IMR-90 (cell line): ENCODE measurements around the gene C15orf39. TPM values are rescaled to one million over a fixed set of nuclear protein-coding genes. Genes with fewer than 3 reads are reported as not detected.

Source experiments
- ATAC-seq: fragments of 200-7000 bp; cut with Tn5 transposase; 2 replicates; pipeline ENCODE4 v1.9.1; 2020; ENCODE audit warnings: low read depth, mild to moderate bottlenecking, moderate library complexity
- BruUV-seq: library from RNA; stranded (reverse); fragments of 400-500 nt; replicated peaks from 2 replicates; lab custom pipeline; 2021; lab: Mats Ljungman, UMichigan
- CTCF ChIA-PET: fragments of 300-600 bp; formaldehyde crosslinking; extraction: SDS; loops from one replicate; lab custom pipeline; 2021; ENCODE audit warnings: antibody characterized with exemption; lab: Yijun Ruan, JAX
- POLR2A ChIA-PET: fragments of 300-600 bp; sonication (Branson Sonifier 250); formaldehyde crosslinking; loops from one replicate; lab custom pipeline; 2022; ENCODE audit warnings: antibody characterized with exemption; ENCODE audit not compliant: unreplicated experiment; lab: Charles Lee
- DNase-seq: peaks from one replicate; pipeline ENCODE4 v3.0.0; 2013
- H2AFZ ChIP-seq: replicated peaks from 2 replicates; pipeline ENCODE3; 2013; ENCODE audit warnings: low read length, mild to moderate bottlenecking; ENCODE audit not compliant: poor library complexity
- H2AK5ac ChIP-seq: 2 replicates; pipeline ENCODE4 v1.6.1; 2013; ENCODE audit warnings: low read depth, low read length, inconsistent platforms
- H2AK9ac ChIP-seq: replicated peaks from 2 replicates; pipeline ENCODE3; 2013; ENCODE audit warnings: mild to moderate bottlenecking, low read depth, low read length, moderate library complexity; ENCODE audit not compliant: poor library complexity
- H2BK120ac ChIP-seq: 2 replicates; pipeline ENCODE4 v1.6.1; 2013; ENCODE audit warnings: low read depth, low read length, inconsistent platforms
- H2BK15ac ChIP-seq: 3 replicates; pipeline ENCODE4 v1.6.1; 2013; ENCODE audit warnings: low read depth, low read length, inconsistent platforms
- H2BK20ac ChIP-seq: 2 replicates; pipeline ENCODE4 v1.6.1; 2013; ENCODE audit warnings: low read depth, mild to moderate bottlenecking, inconsistent platforms, low read length, moderate library complexity
- H2BK5ac ChIP-seq: 2 replicates; pipeline ENCODE4 v1.6.1; 2013; ENCODE audit warnings: mild to moderate bottlenecking, low read depth, low read length, inconsistent platforms; ENCODE audit not compliant: poor library complexity, severe bottlenecking
- H3K14ac ChIP-seq: replicated peaks from 2 replicates; pipeline ENCODE4 v1.6.1; 2013; ENCODE audit warnings: low read depth, low read length, inconsistent platforms
- H3K18ac ChIP-seq: 2 replicates; pipeline ENCODE4 v1.6.1; 2013; ENCODE audit warnings: low read depth, low read length, control low read depth
- H3K23ac ChIP-seq: 2 replicates; pipeline ENCODE4 v1.6.1; 2013; ENCODE audit warnings: low read depth, low read length, inconsistent platforms
- H3K27ac ChIP-seq: 2 replicates; pipeline ENCODE4 v1.5.1; 2013; ENCODE audit warnings: mild to moderate bottlenecking, control low read depth, low read length; ENCODE audit not compliant: insufficient read depth
- H3K27me3 ChIP-seq: 2 replicates; pipeline ENCODE4 v1.6.1; 2013; ENCODE audit warnings: low read length; ENCODE audit not compliant: control insufficient read depth, insufficient read depth
- H3K36me3 ChIP-seq: 2 replicates; pipeline ENCODE4 v1.6.1; 2013; ENCODE audit warnings: low read length, mixed read lengths; ENCODE audit not compliant: control insufficient read depth, insufficient read depth
- H3K4ac ChIP-seq: 2 replicates; pipeline ENCODE4 v1.6.1; 2013; ENCODE audit warnings: low read depth, low read length, inconsistent platforms
- H3K4me1 ChIP-seq: 2 replicates; pipeline ENCODE4 v1.6.1; 2013; ENCODE audit warnings: low read length, mixed read lengths; ENCODE audit not compliant: control insufficient read depth, insufficient read depth
- H3K4me2 ChIP-seq: 2 replicates; pipeline ENCODE4 v1.6.1; 2013; ENCODE audit warnings: low read depth, mild to moderate bottlenecking, control low read depth, low read length, moderate library complexity
- H3K4me3 ChIP-seq: 2 replicates; pipeline ENCODE4 v1.5.1; 2013; ENCODE audit warnings: low read depth, mild to moderate bottlenecking, control low read depth, low read length, moderate library complexity; ENCODE audit not compliant: insufficient read depth
- H3K56ac ChIP-seq: 2 replicates; pipeline ENCODE4 v1.6.1; 2013; ENCODE audit warnings: low read length, inconsistent platforms; ENCODE audit not compliant: insufficient read depth; ENCODE audit errors: extremely low read depth
- H3K79me1 ChIP-seq, 2 experiments: 2 replicates each; pipeline ENCODE4 v1.6.1; 2013; ENCODE audit warnings: low read length in 2 of 2, inconsistent platforms in 1 of 2, low read depth in 1 of 2
- H3K9ac ChIP-seq: 2 replicates; pipeline ENCODE4 v1.6.1; 2013; ENCODE audit warnings: low read depth, low read length, control low read depth
- H3K9me1 ChIP-seq: 2 replicates; pipeline ENCODE4 v1.6.1; 2013; ENCODE audit warnings: low read length, inconsistent platforms; ENCODE audit not compliant: insufficient read depth
- H3K9me3 ChIP-seq: 2 replicates; pipeline ENCODE4 v1.6.1; 2013; ENCODE audit warnings: low read length; ENCODE audit not compliant: control insufficient read depth, insufficient read depth
- H4K20me1 ChIP-seq: 2 replicates; pipeline ENCODE4 v1.6.1; 2013; ENCODE audit warnings: low read length, inconsistent platforms; ENCODE audit not compliant: insufficient read depth
- H4K5ac ChIP-seq: 2 replicates; pipeline ENCODE4 v1.6.1; 2013; ENCODE audit warnings: mild to moderate bottlenecking, low read depth, low read length, control low read depth
- H4K8ac ChIP-seq, 2 experiments: 2 replicates each; pipeline ENCODE4 v1.6.1; 2013; ENCODE audit warnings: low read depth in 2 of 2, low read length in 2 of 2, control low read depth in 1 of 2, inconsistent platforms in 1 of 2
- H4K91ac ChIP-seq: 2 replicates; pipeline ENCODE4 v1.6.1; 2013; ENCODE audit warnings: low read depth, low read length, inconsistent platforms; ENCODE audit not compliant: insufficient read depth
- BHLHE40 ChIP-seq: fragments of 150-350 bp; IDR thresholded peaks from 2 replicates; pipeline ENCODE4 v1.6.1; 2016; ENCODE audit warnings: mild to moderate bottlenecking, low read depth, low read length
- WGBS, 2 experiments: methylation state at CpG; one replicate each; pipeline versions ENCODE4 v1.1.5 to v1.1.7; 2013; ENCODE audit warnings: missing lambda C conversion rate in 2 of 2; ENCODE audit not compliant: insufficient read length in 1 of 2; ENCODE audit errors: extremely low coverage in 2 of 2; 5-methylcytosine and 5-hydroxymethylcytosine counted together
- dilution Hi-C: fragments of 300-500 bp; cut with HindIII; formaldehyde crosslinking; loops from one replicate; pipeline ENCODE4 v1.14.3; 2018; ENCODE audit warnings: low sequenced_read_pairs; ENCODE audit not compliant: unreplicated experiment
- in situ Hi-C: fragments of 300-500 bp; cut with MboI; formaldehyde crosslinking; loops from 3 replicates; pipeline ENCODE4 v1.14.3; 2019; ENCODE audit warnings: low sequenced_read_pairs, inconsistent platforms, mixed read lengths
- intact Hi-C: fragments of 100-400 bp; cut with micrococcal nuclease; formaldehyde crosslinking; loops from 2 replicates; pipeline ENCODE4 v1.10.0; 2022
- polyA plus RNA-seq, 3 experiments: library from polyadenylated mRNA; depleted of rRNA; stranded (reverse); fragments of >200 nt; gene quantifications; 2 replicates each; pipeline ENCODE4 v1.2.3, GENCODE V29; 2012; ENCODE audit warnings: low replicate concordance in 1 of 3
- total RNA-seq: library from RNA; depleted of rRNA; stranded (reverse); fragments of >200 nt; gene quantifications from 2 replicates; pipeline ENCODE4 v1.2.3, GENCODE V29; 2012

C15orf39 gene
- total and polyA plus RNA-seq, 2 of the 4 experiments (the other 2 are of a cell fraction), result 1.3 to 5.7 TPM

DNA sequence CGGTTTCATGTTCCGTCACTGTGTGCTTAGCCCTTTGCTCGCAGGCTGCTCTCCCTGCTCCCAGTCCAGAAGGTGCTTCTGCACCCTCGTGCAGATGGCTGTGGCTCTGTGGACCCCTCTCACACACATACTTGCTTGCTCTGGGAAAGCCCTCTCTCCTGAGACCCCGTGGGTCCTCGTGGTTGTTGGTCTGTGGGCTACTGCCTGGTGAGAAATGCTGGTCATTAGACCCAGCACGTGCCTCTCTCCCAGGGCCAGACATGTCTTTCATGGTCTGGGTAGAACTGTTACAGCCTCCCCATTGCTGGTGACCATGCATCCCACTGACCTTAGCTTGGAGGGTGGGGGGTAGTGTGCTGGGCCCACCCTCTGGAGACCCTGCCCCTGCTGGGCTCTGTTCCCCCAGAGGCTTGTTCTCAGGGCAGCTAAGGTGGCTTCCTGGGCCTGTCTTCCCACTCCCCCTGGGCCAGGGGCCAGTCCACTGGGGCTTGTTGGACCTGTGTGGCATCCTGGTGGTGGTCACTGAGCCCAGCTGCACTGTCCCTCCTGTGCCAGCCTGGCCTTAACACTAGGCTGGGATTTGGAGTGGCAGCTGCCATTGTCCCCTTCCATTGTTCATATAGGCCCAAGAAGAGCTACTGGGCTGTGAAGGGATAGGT, 10.6 kb downstream of the C15orf39 start:
- H3K18ac ChIP-seq, result no peak overlapping the region
- H3K4me3 ChIP-seq, result no peak overlapping the region
- no peak overlapping the region for H3K27ac ChIP-seq
- no peak overlapping the region for H3K4ac ChIP-seq
- peaks cover 76% of the 10 kb centered on the region for H4K20me1 ChIP-seq
- dilution Hi-C loops (no loop called here), in situ Hi-C loops (no loop called here), intact Hi-C loops (no loop called here)
- no peak overlapping the region for H3K9ac ChIP-seq
- H2BK5ac ChIP-seq, result no peak overlapping the region
- ATAC-seq (no peak), DNase-seq (no peak)
- H2AFZ ChIP-seq, result no peak overlapping the region
- H4K5ac ChIP-seq, result no peak overlapping the region
- no peaks in the 10 kb centered on the region for H3K9me3 ChIP-seq
- H4K8ac ChIP-seq, result no peak overlapping the region
- H3K23ac ChIP-seq, result no peak overlapping the region
- no peak overlapping the region for H3K14ac ChIP-seq
- H3K79me1 ChIP-seq, result peaks cover 17 to 51% of the 10 kb centered on the region in 2 experiments
- peaks cover 57% of the 10 kb centered on the region for H3K36me3 ChIP-seq
- H2AK9ac ChIP-seq, result no peak overlapping the region
- H4K91ac ChIP-seq, result no peak overlapping the region
- H3K56ac ChIP-seq, result no peak overlapping the region
- ChIA-PET POLR2A (no interaction called here), CTCF (no interaction called here)
- no peak overlapping the region for H3K4me2 ChIP-seq
- no peak overlapping the region for H2BK20ac ChIP-seq
- H2AK5ac ChIP-seq, result no peak overlapping the region
- no peaks in the 10 kb centered on the region for H3K27me3 ChIP-seq
- H3K4me1 ChIP-seq, result no peaks in the 10 kb centered on the region
- WGBS, 2 experiments, result 100% methylated on average over 2 of the region's 7 CpGs; no CpG with 5 or more reads in 1 of the 2 experiments
- TF ChIP-seq BHLHE40, result no peak
- H2BK15ac ChIP-seq, result no peak overlapping the region
- H3K9me1 ChIP-seq, result no peaks in the 10 kb centered on the region
- H2BK120ac ChIP-seq, result no peak overlapping the region
- no TSS peak for BruUV-seq
